ENCODE results near the gene CTNNA2.

The CTNNA2 gene

DNA sequence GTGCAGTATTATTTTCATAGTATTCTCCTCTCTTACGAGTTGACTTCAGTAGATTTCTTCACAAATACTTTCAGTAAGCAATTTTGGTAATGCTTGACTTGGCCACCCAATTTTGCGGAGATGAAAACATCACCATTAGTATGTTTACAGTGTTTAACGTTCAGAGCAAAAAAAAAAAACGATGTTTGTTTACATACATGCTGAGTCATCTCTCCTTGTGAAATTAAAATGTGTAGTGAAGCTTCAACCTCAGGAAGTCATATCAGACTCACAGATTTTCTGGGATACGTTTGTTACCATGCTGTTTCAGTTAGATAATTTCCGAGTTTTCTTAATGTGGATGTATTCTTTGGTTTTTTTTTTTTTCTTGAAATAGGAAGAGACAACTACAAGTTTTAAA is 100.1 kb downstream of the CTNNA2 start:
- no peak for DNase-seq (ENCODE audit: low spot score)

DNA sequence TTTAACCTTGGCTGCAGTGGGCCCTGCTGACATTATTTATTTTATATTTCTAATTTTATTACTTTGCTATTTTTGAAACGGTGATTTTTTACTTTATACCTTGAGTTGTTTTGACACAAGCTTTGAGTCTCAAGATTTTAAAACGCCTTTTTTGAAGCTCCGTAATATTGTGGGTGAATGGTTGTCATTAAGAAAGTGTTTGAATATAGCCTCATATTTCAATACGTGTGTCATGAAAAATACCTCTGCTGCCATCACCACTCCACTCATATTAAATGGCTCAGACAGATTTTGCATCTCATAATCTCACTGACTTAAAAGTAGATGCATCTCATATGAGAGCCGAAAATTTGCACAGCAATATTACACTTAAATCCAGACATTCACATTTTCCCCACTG is 106.6 kb downstream of the CTNNA2 start:
- no peak for DNase-seq (ENCODE audit: low spot score)

DNA sequence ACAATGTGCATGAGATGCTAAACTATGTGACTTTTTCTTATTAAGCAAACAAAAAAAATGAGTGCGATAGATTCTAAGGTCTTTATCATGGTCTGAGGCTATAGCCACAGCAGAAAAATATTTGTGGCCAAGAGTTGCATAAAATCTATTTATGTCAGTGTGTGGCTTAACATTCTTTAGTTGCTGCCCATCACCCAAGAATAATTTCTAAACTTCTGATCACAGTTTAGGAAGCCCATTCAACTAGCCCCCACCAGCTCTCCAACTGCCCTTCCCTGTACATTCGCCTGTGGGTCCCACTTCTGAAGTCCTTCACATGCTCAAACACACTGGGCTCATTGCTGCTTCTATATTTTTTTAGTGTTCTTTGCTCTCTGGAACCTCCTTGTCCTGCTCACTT is 107.1 kb downstream of the CTNNA2 start:
- no peak for DNase-seq (ENCODE audit: low spot score)

DNA sequence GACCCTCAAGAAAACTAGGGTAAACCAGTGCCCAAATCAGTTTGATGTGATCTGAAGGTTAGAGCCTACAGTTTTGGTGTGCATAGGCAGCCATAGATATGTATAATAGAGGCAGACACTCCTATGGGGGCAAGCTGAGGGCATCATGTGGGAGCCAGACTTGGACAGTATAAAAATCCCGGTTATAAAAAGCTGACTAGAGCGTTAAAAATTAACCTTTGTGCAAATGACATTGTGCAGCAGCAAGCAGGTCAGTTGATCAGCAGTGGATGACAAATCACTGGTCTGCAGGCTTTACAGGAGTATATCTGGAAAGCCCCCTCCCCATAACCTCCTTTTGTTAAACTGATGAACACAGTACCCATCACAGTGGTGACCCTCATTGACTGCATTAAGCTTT is 107.8 kb downstream of the CTNNA2 start:
- DNase-seq (ENCODE audit: low spot score): no peak

DNA sequence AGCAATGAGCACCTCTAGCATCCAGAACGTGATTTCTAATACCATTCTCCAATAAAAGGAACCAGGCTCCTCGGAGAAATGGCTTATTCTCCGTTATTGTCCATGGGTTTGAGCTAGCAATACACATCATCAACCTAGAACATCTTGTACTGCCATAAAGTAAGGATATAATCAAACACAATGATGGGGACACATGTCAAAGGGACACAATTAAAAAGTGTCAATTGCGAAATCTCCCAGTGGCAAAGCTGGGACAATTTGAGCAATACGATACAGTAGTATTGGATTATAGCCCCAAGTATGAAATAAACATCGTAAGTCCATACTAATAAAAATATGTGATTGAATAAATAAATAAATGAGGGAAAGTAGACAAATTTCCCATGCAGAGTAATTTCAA is 108.4 kb downstream of the CTNNA2 start:
- no peak for DNase-seq (ENCODE audit: low spot score)

DNA sequence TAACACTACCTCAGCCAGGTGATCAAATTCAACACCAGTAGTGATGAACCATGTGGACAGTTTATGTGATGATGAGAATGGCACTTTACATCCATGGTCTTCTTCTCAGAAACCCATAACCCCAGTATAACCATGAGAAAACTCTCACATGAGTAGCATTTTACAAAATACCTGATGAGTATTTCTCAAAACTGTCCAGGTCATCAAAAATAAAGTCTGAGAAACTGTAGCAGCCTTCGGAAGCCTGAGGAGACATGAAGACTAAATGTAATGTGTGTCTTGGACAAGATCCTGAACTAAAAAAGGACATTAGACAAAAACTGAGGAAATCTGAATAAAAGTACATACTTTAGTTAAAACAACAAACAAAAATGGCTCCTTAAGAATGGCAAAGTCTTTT is 108.9 kb downstream of the CTNNA2 start:
- DNase-seq (ENCODE audit: low spot score): no peak

DNA sequence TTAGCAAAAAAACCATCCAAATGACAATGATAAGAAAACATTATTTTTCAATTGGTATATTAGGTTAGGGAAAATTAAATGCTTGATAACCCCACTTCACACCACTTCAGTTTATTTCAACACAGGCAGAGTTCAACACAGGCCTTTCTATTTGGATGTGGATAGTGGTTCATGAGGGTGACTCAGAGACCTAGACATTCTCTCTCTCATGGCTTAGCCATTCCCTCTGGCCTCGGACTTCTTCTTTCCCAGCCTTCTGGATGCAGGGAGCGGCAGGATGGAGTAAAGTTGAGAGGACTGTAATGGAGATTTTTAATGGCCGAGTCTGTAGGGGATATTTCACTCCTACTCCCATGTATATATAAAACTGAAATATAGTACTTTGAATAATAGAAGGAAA is 109.7 kb downstream of the CTNNA2 start:
- DNase-seq (ENCODE audit: low spot score): no peak

DNA sequence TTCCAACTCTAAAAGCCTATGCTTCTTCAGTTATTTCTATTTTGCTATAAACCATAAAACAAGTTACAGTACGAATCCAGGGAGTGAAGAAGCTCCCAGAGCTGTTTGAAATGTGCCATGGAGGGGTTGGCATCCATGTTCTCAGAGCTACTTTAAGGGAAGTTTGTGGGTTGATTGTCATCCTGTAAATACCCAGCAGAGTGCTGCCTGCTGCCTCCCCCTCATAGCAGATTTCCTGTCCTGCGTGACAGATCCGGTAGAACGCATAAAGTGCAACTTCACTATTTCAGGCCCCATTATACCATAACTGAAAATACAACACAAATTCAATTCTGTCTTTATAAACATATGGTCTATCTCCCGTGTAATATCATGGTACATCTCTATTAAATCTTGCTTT is 114.4 kb downstream of the CTNNA2 start:
- DNase-seq (ENCODE audit: low spot score): no peak

DNA sequence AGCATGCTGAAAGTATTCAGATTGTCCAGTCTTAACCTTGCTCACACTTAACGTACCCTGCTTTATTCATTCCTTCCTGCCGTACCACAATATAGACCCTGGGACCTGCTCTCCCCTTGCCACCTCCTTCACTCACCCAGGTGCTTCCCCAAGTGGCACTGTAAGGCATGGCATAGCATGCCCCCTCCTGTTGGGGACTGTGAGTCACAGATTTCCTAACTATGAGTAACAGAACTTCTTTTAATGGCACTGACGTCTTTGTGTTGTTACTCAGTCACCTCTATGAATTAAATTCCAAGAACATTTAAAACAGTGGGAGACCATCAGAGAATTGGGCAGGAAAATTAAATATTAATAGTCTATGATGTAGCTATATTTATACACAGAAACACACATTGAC is 117.2 kb downstream of the CTNNA2 start:
- DNase-seq (ENCODE audit: low spot score): no peak

DNA sequence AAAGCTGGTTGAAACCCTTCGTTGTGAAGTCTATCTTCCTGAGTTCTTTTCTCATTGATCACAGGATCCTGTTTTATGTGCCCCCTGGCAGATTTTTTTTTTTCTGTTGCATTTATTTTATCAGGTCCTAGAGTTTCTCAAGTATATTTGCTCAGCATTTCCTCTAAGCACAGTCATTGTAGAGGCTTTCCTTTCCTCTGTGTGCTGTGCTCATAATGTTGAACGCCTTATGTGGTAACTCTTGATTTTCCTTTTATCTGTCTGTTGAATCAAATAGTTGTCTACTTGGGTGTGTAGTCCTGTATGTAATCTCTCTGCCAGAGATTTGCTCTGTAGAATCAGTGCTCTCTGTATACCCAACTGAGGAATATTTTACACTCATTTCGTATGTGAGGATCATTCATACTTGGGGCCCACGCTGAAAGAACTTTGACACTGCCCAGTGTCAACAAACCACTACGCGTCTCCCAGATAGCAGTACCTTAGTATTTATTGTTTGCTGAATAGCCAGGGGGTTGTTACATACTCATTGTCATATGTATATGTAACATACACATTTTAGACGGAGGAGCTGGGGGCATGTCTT is 118.2 kb downstream of the CTNNA2 start:
- DNase-seq (ENCODE audit: low spot score): no peak

DNA sequence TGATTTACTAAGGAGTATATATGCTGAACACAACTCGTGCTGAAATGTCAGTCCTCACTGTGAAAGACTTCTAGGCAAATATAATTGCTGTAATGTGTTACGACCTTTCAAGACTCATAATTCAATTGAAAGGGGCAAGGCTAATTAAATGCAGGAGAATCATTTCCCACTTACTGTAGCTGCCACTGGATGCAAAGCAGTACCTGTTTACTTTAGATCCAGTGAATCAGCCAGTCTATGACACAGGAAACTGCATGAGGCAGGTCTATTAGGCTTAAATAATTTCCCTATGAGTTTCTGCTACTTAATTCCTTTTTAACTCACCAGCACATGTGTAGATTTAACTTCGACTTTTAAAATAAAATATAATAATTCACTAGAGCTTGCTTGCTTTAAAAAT is 125.6 kb downstream of the CTNNA2 start:
- DNase-seq (ENCODE audit: low spot score): no peak

DNA sequence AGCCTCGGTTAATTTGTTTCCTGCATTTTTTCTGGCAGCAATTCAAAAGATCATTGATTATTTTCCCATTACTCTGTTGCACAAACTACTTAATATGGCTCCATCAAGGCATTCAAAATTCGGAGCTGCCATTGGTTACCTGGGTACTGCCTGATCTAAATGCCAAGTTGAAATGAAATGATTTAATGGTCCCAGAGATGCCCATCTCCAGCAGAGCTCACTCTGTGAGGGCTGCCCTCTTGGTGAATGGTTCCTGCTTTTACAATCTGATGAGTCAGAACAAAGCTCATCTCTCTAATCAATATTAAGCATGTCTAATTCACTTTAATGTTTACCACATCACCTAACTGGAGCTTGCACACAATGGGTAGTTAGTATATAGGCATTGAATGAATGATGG is 126.1 kb downstream of the CTNNA2 start:
- DNase-seq (ENCODE audit: low spot score): no peak

DNA sequence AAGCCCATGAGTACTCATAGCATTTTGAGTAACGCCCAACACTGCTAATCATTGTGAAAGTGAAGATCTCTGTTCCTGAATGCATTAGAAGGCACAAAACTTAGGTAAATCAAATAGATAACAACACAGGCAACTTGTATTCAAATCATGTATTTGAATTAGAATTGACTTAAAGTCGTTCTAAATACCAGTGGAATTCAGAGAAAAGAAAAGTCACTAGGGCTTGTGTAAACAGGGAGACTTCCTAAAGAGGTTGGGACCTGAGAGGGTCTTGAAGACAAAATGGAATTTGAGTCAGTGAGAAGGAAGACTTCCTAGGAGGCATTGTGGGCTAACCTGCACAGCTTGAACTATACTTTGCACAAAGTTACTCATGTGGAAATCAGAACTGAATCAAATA is 127.2 kb downstream of the CTNNA2 start:
- no peak for DNase-seq (ENCODE audit: low spot score)

DNA sequence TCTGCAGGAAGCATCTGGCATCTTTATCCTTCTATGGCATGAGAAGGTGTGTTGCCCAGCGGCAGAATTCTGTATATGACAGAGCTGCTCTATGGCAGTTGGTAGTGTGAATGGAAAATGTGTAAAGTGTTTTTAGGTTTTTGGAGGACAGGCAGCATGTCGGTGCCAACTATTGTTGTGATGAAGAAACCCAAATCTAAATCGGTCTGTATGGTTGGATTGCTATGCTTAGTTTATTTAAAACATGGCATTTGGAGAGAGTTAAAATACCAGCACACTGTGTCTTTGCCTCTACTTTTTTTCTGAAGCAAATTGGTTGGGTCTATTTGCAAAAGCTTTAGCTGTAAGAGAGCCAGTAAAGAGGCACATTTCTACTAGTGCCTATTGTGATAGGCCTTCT is 136.7 kb downstream of the CTNNA2 start:
- DNase-seq (ENCODE audit: low spot score): no peak

DNA sequence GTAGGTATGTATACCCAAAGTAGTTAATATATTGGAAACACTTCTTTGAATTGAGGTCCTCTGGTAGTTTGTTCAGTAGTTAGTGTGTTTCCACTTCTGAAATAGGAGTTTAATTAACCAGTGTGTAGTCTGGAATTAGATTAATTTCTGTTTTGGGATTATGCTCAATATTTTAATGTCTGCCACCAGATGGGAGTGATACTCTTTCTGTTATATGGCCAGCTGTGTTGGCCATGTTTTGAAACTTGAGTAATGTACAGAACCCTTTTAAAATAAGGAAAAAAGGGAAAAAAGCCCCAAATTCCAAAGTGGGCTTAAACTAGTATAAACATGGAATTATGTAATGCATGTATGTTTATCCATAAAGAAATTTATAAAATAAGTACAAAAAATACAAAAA is 147.7 kb downstream of the CTNNA2 start:
- peak; percentile 7 for DNase-seq (ENCODE audit: low spot score)

DNA sequence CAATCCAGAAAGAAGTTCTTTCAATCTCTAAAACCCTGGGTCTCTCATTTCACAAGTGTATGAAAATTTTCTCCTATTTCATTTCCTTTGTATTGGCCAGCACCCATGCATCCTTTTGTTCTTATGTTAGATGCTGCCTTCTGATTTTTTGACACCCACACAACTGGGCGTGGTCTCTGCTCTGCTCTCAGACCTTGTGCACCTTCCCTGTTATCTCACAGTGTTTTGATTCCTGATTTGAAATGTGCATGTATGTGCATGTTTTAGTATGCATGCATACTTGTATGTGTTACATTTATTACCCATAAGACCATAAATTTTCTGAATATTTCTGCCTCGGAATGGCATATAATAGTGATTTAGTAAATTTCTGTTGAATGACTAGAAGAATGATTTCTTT is 152.2 kb downstream of the CTNNA2 start:
- no peak for DNase-seq (ENCODE audit: low spot score)

DNA sequence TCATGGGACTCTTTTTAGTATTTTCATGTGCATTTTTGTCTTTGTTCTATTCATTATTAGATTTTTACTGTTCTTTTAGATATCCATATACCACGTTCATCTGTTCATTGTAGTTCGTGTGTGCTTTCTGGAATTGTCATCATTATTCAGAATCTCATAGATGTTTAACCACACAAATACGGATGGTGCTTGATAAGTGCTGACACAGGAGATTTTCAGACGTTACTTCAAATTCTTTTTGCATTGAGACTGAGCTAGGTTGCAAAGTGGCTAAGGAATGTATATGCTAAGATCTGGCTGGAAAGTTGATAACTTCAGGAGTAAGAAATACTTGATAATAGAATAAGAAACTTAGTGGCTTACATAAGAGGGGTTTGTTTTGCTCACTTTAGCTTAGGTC is 153.6 kb downstream of the CTNNA2 start:
- DNase-seq (ENCODE audit: low spot score): no peak

DNA sequence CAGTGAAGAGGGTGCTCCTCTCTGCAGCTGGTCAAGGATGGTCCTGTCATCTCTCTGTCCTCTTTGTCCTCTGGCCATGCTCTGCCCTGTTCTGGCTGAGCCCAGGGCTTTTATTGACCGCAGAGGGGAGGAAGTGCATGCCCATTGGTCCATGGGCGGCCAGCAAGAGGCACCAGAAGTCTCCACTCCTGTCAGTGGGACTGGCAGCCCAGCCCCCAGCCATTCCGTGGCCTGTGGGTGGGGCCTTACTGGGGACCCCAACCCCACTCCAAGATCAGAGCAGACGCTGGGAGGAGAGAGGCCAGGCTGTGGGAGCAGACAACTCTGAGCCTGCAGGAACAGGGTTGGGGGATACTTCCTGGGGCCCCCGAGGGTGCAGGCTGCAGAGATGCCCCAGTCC is 156.9 kb downstream of the CTNNA2 start:
- no peak for DNase-seq (ENCODE audit: low spot score)

DNA sequence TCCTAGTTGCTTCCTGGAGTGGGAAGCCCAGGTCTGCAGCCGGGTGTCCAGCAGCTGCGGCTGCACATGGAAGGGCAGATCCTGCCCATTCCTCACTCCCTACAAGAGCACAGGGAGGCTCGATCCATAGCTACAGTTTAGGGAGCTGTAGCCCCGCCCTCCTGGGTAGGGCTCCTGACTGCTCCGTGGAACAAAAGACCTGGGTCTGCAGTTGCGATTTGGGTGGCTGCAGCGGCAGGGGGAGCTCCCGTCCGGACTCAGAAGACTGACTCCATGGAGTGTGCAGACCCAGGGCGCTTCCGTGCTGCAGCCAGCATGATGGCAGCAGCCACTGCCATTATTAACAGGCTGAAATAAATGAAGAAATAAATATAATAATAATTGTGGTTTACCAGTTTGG is 157.3 kb downstream of the CTNNA2 start:
- DNase-seq (ENCODE audit: low spot score): no peak

DNA sequence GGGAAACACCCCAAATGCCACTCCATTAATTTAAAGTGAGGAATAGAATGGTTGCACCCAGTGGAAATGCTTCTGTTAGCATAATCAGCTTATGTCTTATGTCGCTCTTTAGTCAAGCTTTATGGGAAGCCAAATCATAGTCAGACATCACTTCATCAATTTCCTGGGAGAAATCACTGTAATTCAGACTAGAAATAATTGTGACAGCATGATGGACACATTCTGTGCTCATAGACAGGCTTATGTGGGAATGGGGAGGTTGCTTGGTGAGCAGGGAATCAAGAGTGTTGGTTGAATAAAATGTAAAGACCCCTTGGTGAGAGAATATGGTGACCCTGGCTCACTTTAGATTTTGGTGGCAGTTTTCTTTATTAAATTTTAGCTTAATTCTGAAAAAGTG is 174.0 kb downstream of the CTNNA2 start:
- no peak for DNase-seq (ENCODE audit: low spot score)

DNA sequence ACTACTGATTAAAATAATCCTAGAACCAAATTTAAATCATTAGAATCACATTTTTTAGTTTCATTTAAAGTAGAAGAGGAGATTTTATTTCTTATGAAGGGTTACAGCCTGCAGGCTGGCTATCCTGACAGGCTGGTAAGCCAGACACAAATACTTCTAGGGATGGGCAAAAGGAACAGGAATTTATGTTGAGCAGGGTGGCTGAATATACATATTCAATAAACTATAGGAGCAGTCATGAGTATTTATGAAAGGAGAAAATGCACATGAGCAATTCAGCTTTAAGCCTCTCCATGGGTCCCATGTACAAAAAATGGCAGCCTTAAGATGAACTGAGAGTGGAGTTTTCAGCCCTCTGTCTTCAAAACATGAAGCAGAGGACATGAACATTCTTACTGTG is 182.4 kb downstream of the CTNNA2 start:
- no peak for DNase-seq (ENCODE audit: low spot score)

DNA sequence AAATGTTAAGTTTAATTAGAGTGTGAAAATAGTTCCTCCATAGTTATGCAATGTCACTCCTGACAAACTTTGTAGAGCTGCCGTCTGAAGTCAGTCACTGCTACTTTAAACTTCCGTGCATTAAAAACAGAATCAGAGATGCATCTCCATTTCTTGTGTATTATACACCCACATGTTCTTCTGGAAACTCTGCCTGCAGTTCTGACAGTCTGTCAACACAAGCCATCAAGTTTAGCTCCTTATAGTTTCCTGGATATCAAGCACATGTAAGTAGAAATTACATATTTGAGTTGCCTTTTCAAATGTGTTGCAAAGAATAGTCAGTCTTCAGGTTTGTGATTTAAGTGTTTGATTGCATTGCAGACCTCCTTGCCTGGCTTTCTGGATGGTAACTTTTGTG is 184.3 kb downstream of the CTNNA2 start:
- no peak for DNase-seq (ENCODE audit: low spot score)

DNA sequence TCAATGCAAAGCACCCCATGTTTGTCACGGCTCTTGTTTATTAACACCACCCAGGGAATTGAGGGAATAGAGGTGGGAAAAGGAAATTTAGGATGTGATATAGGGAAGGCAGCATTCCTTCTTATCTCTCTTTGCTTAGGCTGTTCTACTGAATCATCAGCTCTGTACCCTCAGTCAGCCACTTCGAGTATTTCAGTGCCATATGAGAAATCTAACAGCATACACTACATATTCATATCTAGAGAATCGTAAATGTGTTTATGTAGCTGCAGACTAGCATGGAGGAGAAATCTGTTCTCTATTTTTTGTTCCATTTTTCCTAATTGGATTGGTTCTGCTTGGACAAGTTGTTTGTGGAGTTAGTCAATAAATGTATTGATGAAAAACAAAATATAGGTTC is 187.8 kb downstream of the CTNNA2 start:
- no peak for DNase-seq (ENCODE audit: low spot score)

DNA sequence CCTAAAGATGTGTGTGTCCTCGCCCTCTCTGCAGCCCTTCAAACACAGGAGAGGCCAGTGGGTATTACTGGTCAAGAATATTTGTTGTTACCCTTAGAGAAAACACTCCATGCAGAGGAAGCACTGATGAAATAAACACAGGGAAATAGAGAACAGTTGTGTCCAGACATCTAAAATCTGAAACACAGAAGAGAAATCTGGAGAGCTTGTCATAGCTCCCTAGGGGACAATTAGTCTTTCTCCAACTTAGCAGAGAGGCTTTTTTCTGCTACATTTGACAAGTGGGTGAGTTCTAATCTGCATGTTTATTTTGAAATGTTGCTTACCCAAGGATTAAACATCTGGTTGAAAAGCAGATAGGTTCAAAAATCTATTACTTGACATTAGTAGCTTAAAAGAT is 190.1 kb downstream of the CTNNA2 start:
- DNase-seq (ENCODE audit: low spot score): no peak

DNA sequence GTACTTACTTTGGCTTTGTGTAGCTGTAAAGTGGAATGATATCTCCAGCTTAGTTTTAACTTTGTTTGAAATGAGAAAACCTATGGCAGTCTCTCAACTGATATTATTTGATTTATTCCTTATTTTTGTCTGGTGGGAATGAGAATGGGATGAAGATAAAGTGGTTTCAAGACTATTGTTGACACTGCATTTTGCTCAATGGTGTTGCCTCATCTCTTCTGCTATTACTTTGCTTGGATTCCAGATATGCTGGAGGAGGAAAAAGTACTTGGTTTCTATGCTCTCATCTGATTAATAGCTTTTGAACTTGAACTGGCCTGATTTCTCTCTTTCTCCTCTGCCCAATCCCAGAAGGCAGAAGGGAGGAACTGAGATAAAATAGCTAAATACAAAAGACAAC is 198.2 kb downstream of the CTNNA2 start:
- no peak for DNase-seq (ENCODE audit: low spot score)

Measured in AG08396 (cell line).